OCI-LY3 (cell line): Measurements from ENCODE around the gene BABAM2.
"Not testable (repeated sequence)": the region's sequence is repeated elsewhere in the genome, so short reads cannot be mapped to it uniquely, and the experiment has no call there.

Source experiments
- H2AFZ ChIP-seq: fragments of 200-600, 300-600 bp; shearing (Covaris generic); 2 replicates; pipeline ENCODE4 v1.6.0; 2014; ENCODE audit warnings: antibody characterized with exemption, low read depth, low read length
- H3K27ac ChIP-seq: fragments of 200-600, 300-600 bp; sonication (generic); 2 replicates; pipeline ENCODE4 v1.5.1; 2014; ENCODE audit warnings: mild to moderate bottlenecking, low read length, moderate library complexity, mixed read lengths
- H3K27me3 ChIP-seq: fragments of 200-600, 300-600 bp; sonication (generic); 2 replicates; pipeline ENCODE4 v1.6.1; 2014; ENCODE audit warnings: low read depth, low read length, mixed read lengths
- H3K36me3 ChIP-seq: fragments of 200-600, 300-600 bp; sonication (generic); replicated peaks from 2 replicates; pipeline ENCODE3; 2014; ENCODE audit warnings: low read depth, low read length, mixed read lengths
- H3K4me1 ChIP-seq: fragments of 300-600, 200-600 bp; sonication (generic); 2 replicates; pipeline ENCODE4 v1.6.1; 2014; ENCODE audit warnings: low read length, mixed read lengths
- H3K4me2 ChIP-seq: fragments of 200-600, 300-600 bp; sonication (generic); 2 replicates; pipeline ENCODE4 v1.6.1; 2014; ENCODE audit warnings: low read length, mixed read lengths
- H3K4me3 ChIP-seq: fragments of 300-600, 200-600 bp; sonication (generic); 2 replicates; pipeline ENCODE4 v1.5.1; 2014; ENCODE audit warnings: antibody characterized with exemption, mild to moderate bottlenecking, low read length, moderate library complexity
- H3K79me2 ChIP-seq: fragments of 300-600, 200-600 bp; shearing (Covaris generic); 2 replicates; pipeline ENCODE4 v1.6.1; 2014; ENCODE audit warnings: mild to moderate bottlenecking, low read length, mixed read lengths
- H3K9ac ChIP-seq: fragments of 300-600, 200-600 bp; shearing (Covaris generic); 2 replicates; pipeline ENCODE4 v1.6.0; 2014; ENCODE audit warnings: mild to moderate bottlenecking, low read length, moderate library complexity
- H3K9me3 ChIP-seq: fragments of 200-600, 300-600 bp; shearing (Covaris generic); 2 replicates; pipeline ENCODE4 v1.6.1; 2014; ENCODE audit warnings: low read length, mixed read lengths; ENCODE audit not compliant: insufficient read depth
- H4K20me1 ChIP-seq: fragments of 200-600, 300-600 bp; sonication (generic); 2 replicates; pipeline ENCODE4 v1.6.1; 2016; ENCODE audit warnings: low read length, mixed read lengths; ENCODE audit not compliant: insufficient read depth
- EZH2phosphoT487 ChIP-seq: fragments of 200-600 bp; shearing (Covaris generic); IDR thresholded peaks from 2 replicates; pipeline ENCODE4 v1.6.1; 2018; ENCODE audit warnings: antibody characterized with exemption, mixed run types, low read depth
- TF ChIP-seq, protein P1 (sequence below): fragments of 200-600, 300-600 bp; sonication (generic); IDR thresholded peaks from 2 replicates; pipeline ENCODE4 v1.5.1; 2014; ENCODE audit warnings: antibody characterized with exemption, low read length, low read depth

BABAM2 gene

DNA sequence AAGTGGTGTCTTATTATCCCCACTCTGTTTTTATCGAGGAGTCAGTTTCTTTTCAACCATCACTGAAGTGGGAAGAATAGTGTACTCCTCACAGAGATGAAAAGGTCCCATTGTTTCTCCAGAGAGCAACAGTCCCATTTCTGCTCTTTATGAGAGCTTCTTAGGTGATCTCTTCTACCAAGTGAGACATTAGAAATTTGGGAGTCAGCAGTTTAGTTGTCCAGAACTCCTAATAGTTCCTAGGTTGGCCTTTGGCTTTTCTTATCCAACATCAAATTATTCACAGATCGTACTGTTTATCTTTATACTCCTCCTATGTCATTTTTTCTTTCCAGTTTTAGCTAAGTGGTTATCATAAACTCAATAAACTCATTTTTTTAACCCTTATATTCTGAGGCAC, 213.1 kb downstream of the BABAM2 start:
- TF ChIP-seq EZH2phosphoT487 = no peak
- TF ChIP-seq, protein P1, sequence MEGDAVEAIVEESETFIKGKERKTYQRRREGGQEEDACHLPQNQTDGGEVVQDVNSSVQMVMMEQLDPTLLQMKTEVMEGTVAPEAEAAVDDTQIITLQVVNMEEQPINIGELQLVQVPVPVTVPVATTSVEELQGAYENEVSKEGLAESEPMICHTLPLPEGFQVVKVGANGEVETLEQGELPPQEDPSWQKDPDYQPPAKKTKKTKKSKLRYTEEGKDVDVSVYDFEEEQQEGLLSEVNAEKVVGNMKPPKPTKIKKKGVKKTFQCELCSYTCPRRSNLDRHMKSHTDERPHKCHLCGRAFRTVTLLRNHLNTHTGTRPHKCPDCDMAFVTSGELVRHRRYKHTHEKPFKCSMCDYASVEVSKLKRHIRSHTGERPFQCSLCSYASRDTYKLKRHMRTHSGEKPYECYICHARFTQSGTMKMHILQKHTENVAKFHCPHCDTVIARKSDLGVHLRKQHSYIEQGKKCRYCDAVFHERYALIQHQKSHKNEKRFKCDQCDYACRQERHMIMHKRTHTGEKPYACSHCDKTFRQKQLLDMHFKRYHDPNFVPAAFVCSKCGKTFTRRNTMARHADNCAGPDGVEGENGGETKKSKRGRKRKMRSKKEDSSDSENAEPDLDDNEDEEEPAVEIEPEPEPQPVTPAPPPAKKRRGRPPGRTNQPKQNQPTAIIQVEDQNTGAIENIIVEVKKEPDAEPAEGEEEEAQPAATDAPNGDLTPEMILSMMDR = no peak
- H4K20me1 ChIP-seq = no peaks in the 10 kb centered on the region
- H3K27ac ChIP-seq = no peak overlapping the region
- no peaks in the 10 kb centered on the region for H3K27me3 ChIP-seq
- no peak overlapping the region for H3K4me2 ChIP-seq
- no peaks in the 10 kb centered on the region for H3K36me3 ChIP-seq
- H3K4me1 ChIP-seq = no peaks in the 10 kb centered on the region
- no peak overlapping the region for H2AFZ ChIP-seq
- H3K9ac ChIP-seq = no peak overlapping the region
- no peaks in the 10 kb centered on the region for H3K79me2 ChIP-seq
- no peaks in the 10 kb centered on the region for H3K9me3 ChIP-seq
- no peak overlapping the region for H3K4me3 ChIP-seq

DNA sequence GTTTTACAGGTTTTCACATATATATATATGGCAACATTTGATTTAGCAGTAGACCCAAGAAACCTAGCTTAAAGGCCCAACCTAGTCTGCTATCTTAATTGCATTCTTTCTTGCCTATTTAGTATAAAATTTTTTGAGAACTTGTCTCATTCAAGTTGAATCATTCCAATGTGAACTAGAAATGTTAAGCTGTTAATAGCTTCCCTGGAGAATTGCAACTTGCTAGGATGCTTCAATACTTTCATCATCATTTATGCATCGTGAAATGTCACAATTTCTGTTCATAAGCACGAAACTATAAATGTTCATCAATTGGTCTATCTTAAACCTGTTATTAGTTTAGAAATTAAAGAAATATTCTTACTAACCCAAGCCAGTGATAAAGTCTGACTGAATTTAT, 217.6 kb downstream of the BABAM2 start:
- no peak overlapping the region for H3K9ac ChIP-seq
- H3K4me1 ChIP-seq = no peaks in the 10 kb centered on the region
- H3K9me3 ChIP-seq = no peaks in the 10 kb centered on the region
- H3K27me3 ChIP-seq = no peaks in the 10 kb centered on the region
- no peaks in the 10 kb centered on the region for H3K79me2 ChIP-seq
- H3K36me3 ChIP-seq = no peaks in the 10 kb centered on the region
- H3K27ac ChIP-seq = no peak overlapping the region
- H3K4me3 ChIP-seq = no peak overlapping the region
- H4K20me1 ChIP-seq = no peaks in the 10 kb centered on the region
- H3K4me2 ChIP-seq = no peak overlapping the region
- no peak overlapping the region for H2AFZ ChIP-seq
- TF ChIP-seq EZH2phosphoT487 = no peak
- TF ChIP-seq, protein P1 = no peak

DNA sequence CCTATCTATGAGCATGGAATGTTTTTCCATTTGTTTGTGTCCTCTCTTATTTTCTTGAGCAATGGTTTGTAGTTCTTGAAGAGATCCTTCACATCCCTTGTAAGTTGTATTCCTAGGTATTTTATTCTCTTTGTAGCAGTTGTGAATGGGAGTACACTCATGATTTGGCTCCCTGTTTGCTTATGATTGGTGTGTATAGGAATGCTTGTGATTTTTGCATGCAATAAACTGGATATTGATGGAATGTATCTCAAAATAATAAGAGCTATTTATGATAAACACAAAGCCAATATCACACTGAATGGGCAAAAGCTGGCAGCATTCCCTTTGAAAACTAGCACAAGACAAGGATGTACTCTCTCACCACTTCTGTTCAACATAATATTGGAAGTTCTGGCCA, 223.2 kb downstream of the BABAM2 start:
- H3K79me2 ChIP-seq, H3K4me2 ChIP-seq, H3K9me3 ChIP-seq, H2AFZ ChIP-seq, H3K27me3 ChIP-seq, H4K20me1 ChIP-seq, H3K36me3 ChIP-seq, H3K9ac ChIP-seq, H3K4me1 ChIP-seq, H3K27ac ChIP-seq, H3K4me3 ChIP-seq: not testable (repeated sequence)

DNA sequence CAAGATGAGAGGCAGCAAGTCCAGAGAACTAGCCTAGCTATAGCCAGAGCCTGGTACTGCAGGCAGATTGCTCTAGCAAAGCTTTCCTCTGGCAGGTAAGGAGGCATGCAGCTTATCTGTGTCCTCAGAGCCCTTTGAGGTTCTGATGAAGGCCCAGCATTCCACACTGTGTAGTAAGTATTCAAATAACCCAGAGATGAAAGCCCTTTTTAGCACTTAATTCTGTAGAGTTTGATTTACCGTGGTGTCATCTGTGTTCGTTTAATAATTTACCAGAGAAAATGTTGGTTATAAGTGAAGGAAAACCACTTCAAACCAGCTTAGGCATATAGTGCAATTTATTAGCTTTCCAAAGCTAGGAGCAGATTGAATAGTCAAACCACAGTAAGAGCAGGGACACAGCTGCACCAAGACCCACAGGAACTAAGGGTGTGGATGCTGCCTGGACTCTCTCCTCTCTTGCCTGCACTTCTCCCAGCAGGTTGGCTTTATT, 226.6 kb downstream of the BABAM2 start:
- no peaks in the 10 kb centered on the region for H3K79me2 ChIP-seq
- no peaks in the 10 kb centered on the region for H3K9me3 ChIP-seq
- H3K27me3 ChIP-seq = no peaks in the 10 kb centered on the region
- no peaks in the 10 kb centered on the region for H3K36me3 ChIP-seq
- no peak overlapping the region for H2AFZ ChIP-seq
- H3K4me3 ChIP-seq = no peak overlapping the region
- no peak overlapping the region for H3K9ac ChIP-seq
- TF ChIP-seq, protein P1 = no peak
- TF ChIP-seq EZH2phosphoT487 = no peak
- no peaks in the 10 kb centered on the region for H3K4me1 ChIP-seq
- H4K20me1 ChIP-seq = no peaks in the 10 kb centered on the region
- no peak overlapping the region for H3K4me2 ChIP-seq
- H3K27ac ChIP-seq = no peak overlapping the region

DNA sequence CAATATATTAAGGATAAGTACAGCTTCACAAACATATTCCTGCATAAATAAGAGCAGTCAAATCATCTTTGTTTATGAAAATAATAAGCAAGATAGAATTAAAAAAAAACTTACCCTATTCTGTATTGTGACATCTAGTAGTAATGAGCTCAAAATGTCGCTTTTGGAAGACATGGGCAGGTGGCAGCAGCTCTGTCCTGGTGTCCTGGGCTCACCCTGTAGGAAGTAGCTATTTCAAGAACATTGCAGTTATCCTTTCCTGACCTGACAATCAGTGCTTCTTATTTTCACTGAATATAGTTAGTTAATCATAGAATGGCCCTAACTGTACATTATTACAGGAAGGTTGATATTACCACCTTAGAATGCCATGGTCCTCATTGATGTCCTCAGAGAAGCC, 229.1 kb downstream of the BABAM2 start:
- Histone ChIP-seq H3K27ac (no peak overlapping the region), H3K4me2 (no peak overlapping the region), H3K27me3 (no peaks in the 10 kb centered on the region), H3K36me3 (no peaks in the 10 kb centered on the region), H3K9me3 (no peaks in the 10 kb centered on the region), H3K4me1 (no peaks in the 10 kb centered on the region), H2AFZ (no peak overlapping the region), H3K79me2 (no peaks in the 10 kb centered on the region), H3K9ac (no peak overlapping the region), H4K20me1 (no peaks in the 10 kb centered on the region; the same call in 1 of the 2 replicates), H3K4me3 (no peak overlapping the region)
- TF ChIP-seq EZH2phosphoT487 = no peak
- TF ChIP-seq, protein P1 = no peak
